Activated T-helper 1 cell treated with Interleukin-2 at 50 U/mL for 16 hours (primary cell): Measurements from ENCODE around the gene MSH3.

ENCODE experiments used
- DNase-seq: peaks from one replicate; pipeline ENCODE4 v3.0.0-alpha.2; 2020; ENCODE audit warnings: low read depth

Gene MSH3

GRCh38 chr5:80654391-80655230 is at the start of gene MSH3, which contains the start of gene DHFR:
MSH3 (plus strand) TSS chr5:80654652; CDS start chr5:80654728, 76 bp downstream.
DHFR (minus strand) TSS chr5:80654983; CDS start chr5:80654489, 494 bp downstream.
- DNase-seq = peak; percentile 84

GRCh38 chr5:80607343-80607742 is 47.1 kb upstream of the MSH3 start:
- DNase-seq = no peak

DNA sequence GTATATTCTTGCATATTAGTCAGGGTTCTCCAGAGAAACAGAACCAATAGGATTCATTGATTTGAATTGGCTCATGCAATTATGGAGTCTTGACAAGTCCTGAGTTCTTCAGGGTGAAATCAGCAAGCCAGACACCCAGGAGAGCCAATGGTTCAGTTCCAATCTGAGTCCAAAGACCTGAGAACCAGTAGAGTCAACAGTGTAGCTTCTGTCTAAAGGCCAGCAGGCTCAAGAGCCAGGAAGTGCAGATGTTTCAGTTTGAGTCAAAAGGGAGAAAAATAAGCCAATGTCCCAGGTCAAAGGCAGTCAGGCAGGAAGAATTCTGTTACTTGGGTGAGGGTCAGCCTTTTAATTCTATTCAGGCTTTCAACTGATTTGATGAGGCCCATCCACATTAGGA is 46.6 kb upstream of the MSH3 start:
- no peak for DNase-seq

GRCh38 chr5:80608731-80609130 is 45.7 kb upstream of the MSH3 start:
- DNase-seq = no peak

DNA sequence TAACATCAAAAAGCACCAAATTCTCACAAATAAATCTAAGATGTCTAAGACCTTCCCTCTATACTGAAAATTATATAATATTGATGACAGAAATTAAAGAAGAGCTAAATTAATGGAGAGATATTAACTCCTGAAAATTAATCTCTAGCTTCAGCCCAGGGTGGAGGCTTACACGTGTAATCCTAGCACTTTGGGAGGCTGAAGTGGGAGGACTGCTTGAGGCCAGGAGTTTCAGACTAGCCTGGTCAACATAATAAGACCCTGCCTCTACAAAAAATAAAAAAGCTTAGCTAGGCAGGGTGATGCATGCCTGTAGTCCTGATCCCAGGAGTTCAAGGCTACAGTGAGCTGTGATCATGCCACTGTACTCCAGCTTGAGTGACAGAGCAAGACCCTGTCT is 44.8 kb upstream of the MSH3 start:
- no peak for DNase-seq

DNA sequence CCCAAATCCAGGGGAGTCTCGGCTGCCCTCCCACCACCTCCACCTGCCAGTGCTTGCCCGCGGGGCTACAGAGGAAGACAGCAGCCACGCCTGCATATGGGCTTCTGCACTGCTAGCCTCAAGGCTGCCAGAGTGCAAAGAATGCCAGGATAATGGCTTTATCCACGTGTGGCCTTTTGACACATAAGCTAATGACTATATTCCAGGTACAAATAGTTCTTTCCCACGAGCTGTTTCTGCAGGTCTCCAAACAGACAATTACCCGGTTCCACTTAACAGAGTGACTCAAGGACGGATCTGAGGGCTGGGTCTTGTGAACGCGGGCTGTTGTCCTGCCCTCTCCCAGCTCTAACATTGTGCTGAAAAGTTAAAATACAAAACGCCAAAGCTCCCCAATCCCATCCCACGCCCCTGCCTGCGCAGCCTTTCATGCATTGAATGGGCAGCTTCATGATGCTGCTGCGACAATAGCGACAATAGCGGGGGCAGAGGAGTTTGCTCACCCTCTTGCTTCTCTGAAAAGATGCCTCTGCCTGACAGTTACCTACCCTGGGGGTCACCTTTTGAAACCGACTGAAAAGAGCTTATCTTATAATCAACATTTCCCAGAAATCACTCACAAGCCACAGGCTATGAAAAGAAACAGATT is 39.1 kb upstream of the MSH3 start:
- DNase-seq = no peak

- DNase-seq = no peak
These were observed 36.0 kb upstream of the MSH3 start for GRCh38 chr5:80618438-80618837.

GRCh38 chr5:80619086-80619485 is 35.4 kb upstream of the MSH3 start:
- DNase-seq = no peak

GRCh38 chr5:80620211-80620610 is 34.2 kb upstream of the MSH3 start:
- DNase-seq = no peak

- no peak for DNase-seq
These were observed 31.7 kb upstream of the MSH3 start for GRCh38 chr5:80622756-80623155.

- no peak for DNase-seq
These were observed 30.5 kb upstream of the MSH3 start for GRCh38 chr5:80623999-80624398.

GRCh38 chr5:80625230-80625629 is 29.2 kb upstream of the MSH3 start:
- DNase-seq = no peak

- DNase-seq = no peak
These were observed 25.2 kb upstream of the MSH3 start for GRCh38 chr5:80629281-80629680.

DNA sequence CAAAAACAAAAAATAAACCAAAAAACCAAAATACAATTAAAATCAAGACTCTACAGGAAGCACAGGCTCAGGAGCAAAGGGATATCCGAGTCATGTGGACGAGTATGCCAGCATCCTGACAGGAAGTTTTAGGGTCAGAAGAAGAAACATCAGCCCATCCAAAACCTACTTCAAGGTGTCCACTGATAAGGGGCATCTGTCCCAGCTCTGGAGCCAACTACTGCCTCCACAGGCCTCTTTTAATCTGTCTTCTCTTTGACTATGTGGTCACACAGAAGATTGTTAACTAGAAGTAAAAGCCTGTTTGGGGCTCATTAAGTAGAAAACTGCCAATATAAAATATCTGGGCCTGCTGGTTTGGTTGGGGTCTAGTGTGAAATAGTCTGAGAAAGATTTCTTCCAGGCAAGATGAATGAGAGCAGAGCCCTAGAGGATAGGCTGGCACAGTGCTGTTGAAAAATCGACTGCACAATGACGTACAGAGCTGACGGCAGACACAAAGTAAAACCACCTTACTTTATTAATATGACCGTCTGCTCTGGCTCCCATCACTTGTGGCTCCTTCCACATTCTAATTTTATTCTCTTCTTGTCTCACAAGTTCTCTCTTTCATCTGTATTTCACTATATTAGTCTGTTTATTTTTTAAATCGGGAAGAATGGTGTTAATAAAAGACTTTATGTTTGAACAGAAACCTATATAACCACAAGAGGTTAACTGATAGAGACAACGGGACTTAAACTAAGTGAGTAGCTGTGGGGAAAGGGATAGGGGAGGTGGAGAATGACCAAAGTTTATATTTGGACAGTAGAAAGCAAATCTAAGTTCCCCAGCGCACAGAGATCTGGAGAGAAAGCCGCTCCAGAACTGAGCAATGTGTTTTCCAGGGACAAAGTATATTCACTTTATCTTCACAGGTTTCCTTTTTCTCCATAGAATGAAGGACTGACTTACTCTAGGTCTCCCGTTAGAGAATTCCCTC is 22.9 kb upstream of the MSH3 start:
- no peak for DNase-seq

DNA sequence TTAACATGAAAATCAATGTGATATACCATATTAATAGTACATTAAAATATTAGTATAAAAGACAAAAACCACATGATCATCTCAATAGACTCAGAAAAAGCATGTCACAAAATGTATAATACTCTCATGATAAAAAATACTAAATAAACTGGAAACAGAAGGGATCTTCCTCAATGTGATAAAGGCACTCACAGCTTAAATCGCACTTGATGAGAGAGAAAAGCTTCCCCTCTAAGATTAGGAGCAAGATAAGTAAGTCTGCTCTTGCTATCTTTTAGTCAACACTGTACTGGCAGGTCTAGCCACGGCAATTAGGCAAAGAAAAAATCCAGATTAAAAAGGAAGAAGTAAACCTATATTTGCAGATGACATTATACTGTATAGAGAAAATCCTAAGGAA is 21.8 kb upstream of the MSH3 start:
- no peak for DNase-seq

DNA sequence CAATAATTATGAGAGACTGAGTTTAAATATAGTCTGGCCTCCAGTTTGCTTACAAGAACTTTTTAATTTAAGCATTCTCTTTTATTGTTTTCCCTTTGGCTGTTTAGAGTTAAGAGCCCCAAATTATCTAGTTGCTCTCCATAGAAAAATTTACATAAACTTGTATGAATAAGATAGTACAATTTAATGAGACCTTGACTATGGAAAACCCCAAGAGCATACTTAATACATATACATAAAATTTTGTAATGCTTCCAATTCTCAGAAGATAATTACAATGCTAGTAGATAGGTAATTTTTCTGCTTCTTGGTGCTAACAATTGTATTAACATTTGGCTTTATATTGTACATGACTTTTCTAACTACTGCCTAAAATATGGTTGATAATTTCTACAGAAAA is 20.3 kb upstream of the MSH3 start:
- DNase-seq = no peak

DNA sequence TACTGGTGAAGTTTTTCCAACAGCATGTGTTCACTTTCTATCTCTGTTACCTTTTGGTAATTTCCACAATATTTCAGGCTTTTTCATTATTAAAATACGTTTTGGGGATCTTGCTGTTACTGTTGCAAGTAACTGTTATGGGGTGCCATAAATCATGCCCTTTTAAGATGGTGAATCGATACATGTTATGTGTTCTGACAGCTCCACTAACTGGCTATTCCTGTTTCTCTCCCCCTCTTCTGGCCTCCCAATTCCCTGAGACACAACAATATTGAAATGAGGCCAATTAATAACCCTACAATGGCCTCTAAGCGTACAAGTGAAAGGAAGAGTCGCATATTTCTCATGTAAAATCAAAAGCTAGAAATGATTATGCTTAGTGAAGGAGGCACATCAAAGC is 13.1 kb upstream of the MSH3 start:
- no peak for DNase-seq

DNA sequence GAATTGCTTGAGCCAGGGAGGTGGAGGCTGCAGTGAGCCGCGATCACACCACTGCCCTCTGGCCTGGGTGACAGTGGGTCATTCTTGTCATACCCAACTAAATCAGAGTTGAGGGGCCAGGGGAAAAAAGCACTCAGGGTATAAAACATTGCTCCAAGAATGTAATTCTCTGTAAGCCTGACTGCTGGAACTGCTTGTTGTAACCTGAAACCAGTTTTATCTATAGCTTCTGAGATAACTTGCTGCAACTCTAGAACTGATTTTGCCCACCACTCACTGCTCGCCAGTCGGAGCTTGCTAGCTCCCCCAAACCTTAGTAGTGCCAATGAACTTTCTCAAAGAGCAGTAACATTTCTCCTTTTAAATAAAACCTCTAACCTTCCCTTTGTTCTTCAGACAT is 9.6 kb upstream of the MSH3 start:
- DNase-seq = no peak

GRCh38 chr5:80646926-80647325 is 7.5 kb upstream of the MSH3 start:
- DNase-seq = no peak

- DNase-seq = no peak
These were observed 950 bp upstream of the MSH3 start for GRCh38 chr5:80653502-80653901.

DNA sequence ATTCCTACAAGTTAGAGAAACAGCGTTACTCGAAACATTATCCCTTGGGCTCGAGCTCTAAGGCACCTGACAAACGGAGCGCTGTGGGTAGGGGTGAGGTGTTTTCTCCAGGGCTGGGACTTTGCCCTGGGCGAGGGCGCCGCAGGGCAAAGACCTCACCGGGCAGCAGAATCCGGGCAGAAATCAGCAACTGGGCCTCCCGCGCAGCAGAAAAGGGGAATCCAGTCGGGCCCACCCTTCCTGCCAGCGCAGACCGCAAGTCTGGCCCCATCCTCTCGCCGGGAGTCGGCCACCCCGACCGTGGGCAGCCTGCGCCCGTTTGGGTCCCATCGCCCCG is 430 bp upstream of the MSH3 start:
- no peak for DNase-seq

- no peak for DNase-seq
These were observed 851 bp downstream of the MSH3 start for GRCh38 chr5:80655231-80655774.
